PC-9 (cell line): ENCODE measurements around the gene TRIM31. TPM values are rescaled to one million over a fixed set of nuclear protein-coding genes. Genes with fewer than 3 reads are reported as not detected.
A peak's percentile ranks its signal among the peaks of the same experiment; 100 is the strongest.

Experiments used
- BruUV-seq: library from RNA; stranded (reverse); fragments of 400-500 nt; replicated peaks from 2 replicates; lab custom pipeline; 2021; lab: Mats Ljungman, UMichigan
- CTCF ChIA-PET: fragments of 300-600 bp; sonication (Branson Sonifier 250); formaldehyde crosslinking; loops from one replicate; lab custom pipeline; 2022; ENCODE audit warnings: antibody characterized with exemption; lab: Charles Lee
- POLR2A ChIA-PET: fragments of 300-600 bp; sonication (Branson Sonifier 250); formaldehyde crosslinking; loops from one replicate; lab custom pipeline; 2022; ENCODE audit warnings: antibody characterized with exemption; ENCODE audit not compliant: unreplicated experiment; lab: Charles Lee
- DNase-seq, 2 experiments: peaks; one replicate each; pipeline versions ENCODE4 v3.0.0 to v3.0.0-alpha.2; 2015 to 2022; ENCODE audit warnings: mixed read lengths in 1 of 2
- H2AFZ ChIP-seq: fragments of 200-600 bp; sonication (generic); 2 replicates; pipeline ENCODE4 v1.8.1; 2017; ENCODE audit warnings: antibody characterized with exemption
- H3F3A ChIP-seq: fragments of 200-600 bp; sonication (generic); 2 replicates; pipeline ENCODE4 v1.8.1; 2017; ENCODE audit warnings: antibody characterized with exemption, mild to moderate bottlenecking, low read depth; ENCODE audit not compliant: insufficient read depth
- H3K27ac ChIP-seq: fragments of 200-600 bp; sonication (generic); 2 replicates; pipeline ENCODE4 v1.6.1; 2016; ENCODE audit warnings: mixed run types
- H3K27me3 ChIP-seq: fragments of 200-600 bp; sonication (generic); 2 replicates; pipeline ENCODE4 v1.6.1; 2016; ENCODE audit warnings: low read depth, mixed run types; ENCODE audit not compliant: insufficient read depth
- H3K36me3 ChIP-seq: fragments of 200-600 bp; sonication (generic); 2 replicates; pipeline ENCODE4 v1.6.1; 2016; ENCODE audit warnings: low read depth, mixed run types
- H3K4me1 ChIP-seq: fragments of 200-600 bp; sonication (generic); replicated peaks from 2 replicates; pipeline ENCODE4 v1.6.1; 2016; ENCODE audit warnings: mixed run types; ENCODE audit not compliant: insufficient read depth
- H3K4me2 ChIP-seq: fragments of 200-600 bp; sonication (generic); 2 replicates; pipeline ENCODE4 v1.6.1; 2017; ENCODE audit warnings: mixed run types
- H3K4me3 ChIP-seq: fragments of 200-600 bp; sonication (generic); 2 replicates; pipeline ENCODE4 v1.6.1; 2016; ENCODE audit warnings: mixed run types
- H3K79me2 ChIP-seq: fragments of 200-600 bp; sonication (generic); 2 replicates; pipeline ENCODE4 v1.6.1; 2017; ENCODE audit warnings: low read depth, mixed run types
- H3K9me2 ChIP-seq: fragments of 200-600 bp; sonication (generic); 2 replicates; pipeline ENCODE4 v1.8.1; 2017; ENCODE audit warnings: mild to moderate bottlenecking; ENCODE audit not compliant: insufficient read depth
- H3K9me3 ChIP-seq: fragments of 200-600 bp; sonication (generic); 2 replicates; pipeline ENCODE4 v1.8.1; 2016; ENCODE audit warnings: low read depth; ENCODE audit not compliant: insufficient read depth
- H4K20me1 ChIP-seq: fragments of 200-600 bp; sonication (generic); 2 replicates; pipeline ENCODE4 v1.8.1; 2017; ENCODE audit not compliant: insufficient read depth
- EZH2 ChIP-seq: fragments of 200-600 bp; sonication (generic); IDR thresholded peaks from 2 replicates; pipeline ENCODE4 v1.8.0; 2017; ENCODE audit warnings: antibody characterized with exemption, low read depth
- intact Hi-C: fragments of 100-400 bp; cut with micrococcal nuclease; formaldehyde crosslinking; loops from one replicate; pipeline ENCODE4 v1.10.0; 2022; ENCODE audit not compliant: unreplicated experiment
- total RNA-seq: library from RNA; stranded (reverse); gene quantifications from 2 replicates; pipeline ENCODE4 v1.2.3, GENCODE V29; 2021
- TF ChIP-seq, protein P1 (sequence below): fragments of 200-600 bp; sonication (generic); conservative IDR thresholded peaks from 2 replicates; pipeline ENCODE4 v1.6.1; 2017; ENCODE audit warnings: mixed run types, antibody characterized with exemption, mild to moderate bottlenecking, moderate library complexity

The TRIM31 gene
- total RNA-seq, 1 experiment from 2014 or later: not detected

DNA sequence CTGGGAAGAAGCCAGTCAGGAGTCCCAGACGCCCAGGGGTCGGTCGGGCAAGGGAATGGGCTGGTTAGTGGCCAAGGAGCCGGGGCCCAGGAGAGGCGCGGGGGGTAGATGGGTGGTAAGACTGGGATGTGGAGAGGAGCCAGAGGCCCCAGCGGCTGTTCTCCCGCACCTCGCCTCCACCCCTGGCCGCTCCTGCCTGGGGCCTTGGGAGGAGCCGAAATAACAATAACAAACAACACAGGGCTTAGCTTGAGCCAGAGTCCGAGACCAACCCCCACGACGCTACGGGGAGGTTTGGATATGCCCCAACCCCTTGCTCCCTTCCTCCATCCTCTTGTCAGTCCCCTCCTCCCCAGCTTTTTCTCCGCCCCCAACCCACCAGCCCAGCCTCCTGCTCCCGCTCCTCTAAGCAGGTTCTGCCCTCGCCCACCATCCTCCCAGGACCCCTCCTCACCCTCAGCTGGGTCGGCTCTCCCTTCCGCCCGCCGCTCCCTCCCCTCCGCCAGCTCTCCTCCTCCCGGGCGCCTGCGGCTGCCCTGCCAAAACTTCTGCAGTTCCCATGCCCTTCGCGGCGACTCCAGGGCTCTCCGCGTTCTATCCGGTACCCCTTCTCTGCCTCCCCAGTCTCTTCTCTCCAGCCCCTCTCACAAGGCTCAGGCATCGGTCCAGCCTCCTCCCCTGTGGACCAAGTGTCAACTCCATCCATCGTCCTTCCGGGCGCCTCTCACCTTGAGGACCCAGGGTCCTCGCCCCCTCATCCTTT, 38.4 kb downstream of the TRIM31 start:
- Histone ChIP-seq H3K27me3 (no peaks in the 10 kb centered on the region), H3K27ac (peak overlapping the region; percentile 89), H3K79me2 (peaks cover 22% of the 10 kb centered on the region), H4K20me1 (peaks cover 8% of the 10 kb centered on the region), H3K9me3 (no peaks in the 10 kb centered on the region), H3F3A (peaks cover 30% of the 10 kb centered on the region), H2AFZ (peak overlapping the region; percentile 74), H3K36me3 (no peaks in the 10 kb centered on the region), H3K4me2 (peak overlapping the region; percentile 94), H3K4me3 (peak overlapping the region; percentile 81), H3K9me2 (no peaks in the 10 kb centered on the region), H3K4me1 (peaks cover 30% of the 10 kb centered on the region)
- TSS peak; percentile 9 for BruUV-seq
- ChIA-PET POLR2A (no interaction called here), CTCF (interaction anchor here (0.7 to 2.2 kb wide), 3 partner anchors 14 to 994 kb away, joined by 3 to 7 read pairs (median 3); no protein-coding TSS in a partner anchor)
- TF ChIP-seq, protein P1, sequence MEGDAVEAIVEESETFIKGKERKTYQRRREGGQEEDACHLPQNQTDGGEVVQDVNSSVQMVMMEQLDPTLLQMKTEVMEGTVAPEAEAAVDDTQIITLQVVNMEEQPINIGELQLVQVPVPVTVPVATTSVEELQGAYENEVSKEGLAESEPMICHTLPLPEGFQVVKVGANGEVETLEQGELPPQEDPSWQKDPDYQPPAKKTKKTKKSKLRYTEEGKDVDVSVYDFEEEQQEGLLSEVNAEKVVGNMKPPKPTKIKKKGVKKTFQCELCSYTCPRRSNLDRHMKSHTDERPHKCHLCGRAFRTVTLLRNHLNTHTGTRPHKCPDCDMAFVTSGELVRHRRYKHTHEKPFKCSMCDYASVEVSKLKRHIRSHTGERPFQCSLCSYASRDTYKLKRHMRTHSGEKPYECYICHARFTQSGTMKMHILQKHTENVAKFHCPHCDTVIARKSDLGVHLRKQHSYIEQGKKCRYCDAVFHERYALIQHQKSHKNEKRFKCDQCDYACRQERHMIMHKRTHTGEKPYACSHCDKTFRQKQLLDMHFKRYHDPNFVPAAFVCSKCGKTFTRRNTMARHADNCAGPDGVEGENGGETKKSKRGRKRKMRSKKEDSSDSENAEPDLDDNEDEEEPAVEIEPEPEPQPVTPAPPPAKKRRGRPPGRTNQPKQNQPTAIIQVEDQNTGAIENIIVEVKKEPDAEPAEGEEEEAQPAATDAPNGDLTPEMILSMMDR: no peak
- no peak for TF ChIP-seq EZH2
- intact Hi-C loops: loop anchor here (1.0 kb wide), 3 partner anchors 7 to 57 kb away; partner anchors contain the start of gene PPP1R11
- peak in 1 of 2 experiments; percentile 47 for DNase-seq

DNA sequence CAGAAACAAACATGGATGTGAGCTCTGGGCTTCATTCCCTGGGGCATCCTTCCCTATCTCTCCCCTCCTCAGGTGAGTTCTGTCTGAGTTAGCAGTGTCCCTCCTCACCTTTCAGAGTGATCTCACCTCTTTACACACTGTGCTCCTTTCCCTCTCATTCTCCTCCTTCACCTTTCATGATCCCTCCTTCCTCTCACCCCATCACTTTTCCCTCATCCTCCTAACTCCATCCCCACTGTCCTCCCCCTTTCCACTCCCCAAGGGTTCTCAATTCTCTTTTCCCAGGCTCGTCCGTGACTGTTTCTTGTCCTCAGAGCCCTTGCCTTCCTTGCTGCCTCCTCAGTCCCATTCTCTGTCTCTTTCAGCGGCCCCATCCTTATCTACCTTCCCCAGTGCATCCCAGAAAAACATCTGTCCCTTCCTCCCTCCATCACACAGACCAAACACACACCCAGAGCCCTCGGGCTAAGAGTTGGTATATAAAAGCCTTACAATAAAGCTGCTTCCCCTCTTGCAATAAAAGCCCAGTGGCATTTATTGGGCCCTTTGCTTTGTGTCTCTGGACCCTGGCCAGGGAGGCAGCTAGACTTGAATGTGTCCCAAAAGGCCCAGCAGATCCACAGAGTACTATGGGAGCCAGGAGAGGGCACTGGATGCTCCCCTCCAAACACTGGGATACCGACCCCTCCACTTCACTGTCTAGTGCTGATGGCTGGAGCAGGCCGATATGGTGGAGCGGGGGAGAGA, 39.2 kb downstream of the TRIM31 start:
- Histone ChIP-seq H3K4me1 (peaks cover 30% of the 10 kb centered on the region), H4K20me1 (peaks cover 8% of the 10 kb centered on the region), H3K27me3 (no peaks in the 10 kb centered on the region), H3K79me2 (peaks cover 23% of the 10 kb centered on the region), H2AFZ (no peak overlapping the region), H3K4me2 (peak overlapping the region; percentile 94), H3K27ac (no peak overlapping the region), H3K9me2 (no peaks in the 10 kb centered on the region), H3K4me3 (peak overlapping the region; percentile 81), H3K9me3 (no peaks in the 10 kb centered on the region), H3K36me3 (no peaks in the 10 kb centered on the region), H3F3A (peaks cover 30% of the 10 kb centered on the region)
- no peak for DNase-seq
- BruUV-seq: no TSS peak
- ChIA-PET CTCF (interaction anchor here (1.3 kb wide), 1 partner anchor 15 kb away, joined by 3 read pairs; no protein-coding TSS in a partner anchor), POLR2A (no interaction called here)
- intact Hi-C loops: no loop called here
- TF ChIP-seq EZH2: no peak
- TF ChIP-seq, protein P1: no peak

DNA sequence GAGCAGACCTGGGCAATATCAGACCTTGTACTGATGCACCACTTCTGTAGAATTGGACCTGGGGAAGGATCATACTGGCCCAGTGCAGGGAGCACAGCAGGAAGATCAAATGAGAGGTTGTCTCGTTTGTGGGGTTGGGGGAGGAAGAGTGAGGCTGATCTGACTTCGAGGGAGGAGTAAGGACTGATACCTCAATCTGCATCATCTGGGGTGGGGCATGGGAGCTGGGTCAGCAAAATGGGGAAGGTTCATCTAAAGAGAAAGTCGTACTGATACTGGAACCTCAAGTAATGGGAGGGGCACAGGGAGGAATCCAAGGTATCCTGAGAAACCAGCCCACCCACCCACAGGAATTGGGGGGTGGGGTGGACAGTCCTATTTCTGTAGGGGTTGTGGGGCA, 41.0 kb downstream of the TRIM31 start:
- Histone ChIP-seq H3K4me1 (peaks cover 25% of the 10 kb centered on the region), H3K4me3 (no peak overlapping the region), H2AFZ (no peak overlapping the region), H4K20me1 (peaks cover 8% of the 10 kb centered on the region), H3K4me2 (no peak overlapping the region), H3K79me2 (peaks cover 37% of the 10 kb centered on the region), H3K27ac (no peak overlapping the region), H3K9me2 (no peaks in the 10 kb centered on the region), H3K9me3 (no peaks in the 10 kb centered on the region), H3F3A (peaks cover 25% of the 10 kb centered on the region), H3K27me3 (no peaks in the 10 kb centered on the region), H3K36me3 (no peaks in the 10 kb centered on the region)
- no peak for TF ChIP-seq EZH2
- TF ChIP-seq, protein P1: no peak
- intact Hi-C loops: no loop called here
- no TSS peak for BruUV-seq
- DNase-seq: no peak
- ChIA-PET CTCF (no interaction called here), POLR2A (no interaction called here)
